NCI-H2029 (cell line): ENCODE data around the gene EIF6.

Experiments
- DNase-seq: peaks from one replicate; lab custom pipeline; 2025; lab: John Stamatoyannopoulos, UW

Gene EIF6

GRCh38 chr20:35312318-35312717 lies 27.7 kb upstream of the EIF6 start:
- no peak for DNase-seq

GRCh38 chr20:35311822-35312221 lies 27.2 kb upstream of the EIF6 start:
- DNase-seq: no peak

- DNase-seq: no peak
Observed at GRCh38 chr20:35311409-35311808, 26.8 kb upstream of the EIF6 start.

- DNase-seq: no peak
Observed at GRCh38 chr20:35307666-35308653, 23.4 kb upstream of the EIF6 start.

- peak; percentile 9 for DNase-seq
Observed at GRCh38 chr20:35306931-35307517, 22.5 kb upstream of the EIF6 start.

GRCh38 chr20:35305682-35306556 lies 21.3 kb upstream of the EIF6 start:
- DNase-seq: no peak

GRCh38 chr20:35304956-35305355 lies 20.4 kb upstream of the EIF6 start:
- no peak for DNase-seq

GRCh38 chr20:35303735-35304491 lies 19.3 kb upstream of the EIF6 start:
- peak; percentile 85 for DNase-seq

- DNase-seq: no peak
Observed at GRCh38 chr20:35303382-35303734, 18.8 kb upstream of the EIF6 start.

GRCh38 chr20:35302421-35303335 lies 18.1 kb upstream of the EIF6 start:
- DNase-seq: no peak

- no peak for DNase-seq
Observed at GRCh38 chr20:35301426-35301825, 16.9 kb upstream of the EIF6 start.

GRCh38 chr20:35300469-35301262 lies 16.1 kb upstream of the EIF6 start:
- DNase-seq: no peak

- DNase-seq: no peak
Observed at GRCh38 chr20:35299780-35300179, 15.2 kb upstream of the EIF6 start.

- DNase-seq: no peak
Observed at GRCh38 chr20:35298264-35298663, 13.7 kb upstream of the EIF6 start.

GRCh38 chr20:35297740-35298139 lies 13.2 kb upstream of the EIF6 start:
- no peak for DNase-seq

GRCh38 chr20:35297155-35297554 lies 12.6 kb upstream of the EIF6 start:
- no peak for DNase-seq

GRCh38 chr20:35296101-35296554 lies 11.6 kb upstream of the EIF6 start:
- DNase-seq: no peak

GRCh38 chr20:35295674-35296073 lies 11.1 kb upstream of the EIF6 start:
- no peak for DNase-seq

- no peak for DNase-seq
Observed at GRCh38 chr20:35295058-35295457, 10.5 kb upstream of the EIF6 start.

- no peak for DNase-seq
Observed at GRCh38 chr20:35294293-35294685, 9.7 kb upstream of the EIF6 start.
